Measurements from ENCODE around the gene ANTKMT. TPM values are rescaled to one million over a fixed set of nuclear protein-coding genes. Genes with fewer than 3 reads are reported as not detected.

ANTKMT gene
- total and polyA plus RNA-seq, 2 donors from 2014 or later: 44.1 to 70.4 TPM

DNA sequence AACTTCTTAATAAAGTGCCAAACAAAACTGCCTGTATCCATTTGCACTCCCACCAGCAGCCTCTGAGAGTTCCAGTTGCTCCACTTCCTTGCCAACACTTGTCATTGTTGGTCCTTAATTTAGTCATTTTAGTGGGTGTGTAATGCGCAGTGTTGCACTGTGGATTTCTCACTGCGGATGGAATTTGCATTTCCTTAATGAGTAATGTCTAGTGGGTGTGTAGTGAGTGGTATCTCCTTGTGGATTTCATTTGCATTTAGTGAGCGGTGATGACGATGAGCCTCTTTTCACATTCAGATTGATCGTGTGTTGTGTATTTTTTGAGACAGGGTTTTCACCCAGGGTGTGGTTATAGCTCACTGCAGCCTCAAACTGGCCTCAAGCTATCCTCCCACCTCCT lies 35.5 kb downstream of the ANTKMT start:
- no peak overlapping the region for H3K27ac ChIP-seq (ENCODE audit: low read depth in 2 of 2, low read length in 2 of 2)
- H3K36me3 ChIP-seq (ENCODE audit: control insufficient read depth in 2 of 3, insufficient read depth in 3 of 3, low read length in 3 of 3): no peaks in the 10 kb centered on the region
- H3K9ac ChIP-seq (ENCODE audit: low read length in 3 of 3): no peak overlapping the region
- FAIRE-seq: no peak
- DNase-seq: no peak
- no peaks in the 10 kb centered on the region for H3K9me3 ChIP-seq (ENCODE audit: control insufficient read depth in 2 of 3, insufficient read depth in 1 of 3, low read length in 3 of 3)
- intact Hi-C loops (cut with DNase I): no loop called here
- no peaks in the 10 kb centered on the region for H3K27me3 ChIP-seq (ENCODE audit: control insufficient read depth, insufficient read depth, low read length)
- TF ChIP-seq CTCF (IDR thresholded peaks at IDR 0.05; ENCODE audit: borderline replicate concordance, extremely low read depth, insufficient read depth): no peak
- no peaks in the 10 kb centered on the region for H3K4me1 ChIP-seq (ENCODE audit: control insufficient read depth in 2 of 3, insufficient read depth in 2 of 3, low read depth in 1 of 3, low read length in 3 of 3)
- H3K4me3 ChIP-seq (ENCODE audit: low read length in 3 of 3): no peak overlapping the region

DNA sequence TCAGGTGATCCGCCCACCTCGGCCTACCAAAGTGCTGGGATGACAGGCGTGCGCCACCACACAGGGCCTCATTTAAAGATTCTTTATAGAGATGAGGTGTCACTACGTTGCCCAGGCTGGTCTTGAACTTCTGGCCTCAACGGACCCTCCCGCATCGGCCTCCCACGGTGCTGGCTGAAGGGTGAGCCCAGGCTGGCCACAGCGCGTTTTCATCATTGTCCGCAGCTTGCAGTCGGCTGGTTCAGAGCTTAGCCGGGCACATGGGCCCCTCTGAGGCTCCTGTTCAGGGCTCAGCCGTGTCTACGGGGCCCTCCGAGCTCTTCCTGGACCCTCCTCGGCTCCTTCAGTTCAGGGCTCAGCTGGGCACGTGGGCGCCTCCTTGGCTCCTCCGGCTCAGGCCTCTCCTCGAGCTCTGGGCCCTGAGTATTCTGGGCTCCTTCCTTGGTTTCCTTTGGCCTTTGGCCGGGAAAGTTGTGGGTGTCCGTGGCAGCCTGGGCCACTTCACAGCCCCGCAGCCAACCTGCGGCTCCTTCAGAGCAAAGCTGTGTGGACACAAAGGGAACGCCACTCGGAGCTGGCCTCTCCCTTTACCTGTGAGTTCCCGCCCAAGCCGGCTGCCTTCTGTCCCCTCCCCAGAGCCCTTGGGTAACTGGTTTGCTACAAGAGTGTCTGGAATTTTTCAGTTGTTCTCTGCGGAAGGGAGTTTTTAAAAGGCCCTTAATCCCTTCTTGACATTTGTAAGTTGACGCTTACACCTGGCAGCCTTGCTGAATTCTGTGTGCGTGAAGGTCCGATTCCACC lies 38.4 kb downstream of the ANTKMT start:
- Histone ChIP-seq H3K27me3 (ENCODE audit: control insufficient read depth, insufficient read depth, low read length) (no peaks in the 10 kb centered on the region), H3K9ac (ENCODE audit: low read length in 3 of 3) (no peak overlapping the region), H3K36me3 (ENCODE audit: control insufficient read depth in 2 of 3, insufficient read depth in 3 of 3, low read length in 3 of 3) (no peaks in the 10 kb centered on the region), H3K4me3 (ENCODE audit: low read length in 3 of 3) (no peak overlapping the region), H3K27ac (ENCODE audit: low read depth in 2 of 2, low read length in 2 of 2) (no peak overlapping the region), H3K4me1 (ENCODE audit: control insufficient read depth in 2 of 3, insufficient read depth in 2 of 3, low read depth in 1 of 3, low read length in 3 of 3) (no peaks in the 10 kb centered on the region), H3K9me3 (ENCODE audit: control insufficient read depth in 2 of 3, insufficient read depth in 1 of 3, low read length in 3 of 3) (no peaks in the 10 kb centered on the region)
- FAIRE-seq (no peak), DNase-seq (peak in 3 of 5 donors; percentile 30 to 37 (median 35))
- intact Hi-C loops (cut with DNase I): no loop called here
- no peak for TF ChIP-seq CTCF (IDR thresholded peaks at IDR 0.05; ENCODE audit: borderline replicate concordance, extremely low read depth, insufficient read depth)

DNA sequence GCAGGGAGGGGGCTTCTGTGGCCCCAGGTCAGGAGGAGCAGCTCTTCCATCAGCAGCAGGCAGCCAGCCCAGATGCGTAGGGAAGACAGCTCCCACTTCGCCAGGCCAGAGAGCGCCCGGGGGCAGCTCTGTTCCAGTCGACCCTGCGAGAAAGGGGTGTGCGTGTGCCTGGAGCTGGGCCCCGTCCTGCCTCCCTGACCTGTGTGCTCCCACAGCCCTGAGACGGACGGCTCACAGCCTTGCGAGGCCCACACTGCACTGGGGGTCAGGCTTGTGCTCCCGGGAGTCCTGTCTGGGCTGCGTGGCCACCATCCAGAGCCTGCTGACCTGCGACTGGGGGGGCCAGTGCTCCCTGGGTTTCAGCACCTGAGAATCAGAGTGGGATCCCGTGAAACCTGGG lies 39.1 kb downstream of the ANTKMT start:
- no peaks in the 10 kb centered on the region for H3K36me3 ChIP-seq (ENCODE audit: control insufficient read depth in 2 of 3, insufficient read depth in 3 of 3, low read length in 3 of 3)
- no peak for TF ChIP-seq CTCF (IDR thresholded peaks at IDR 0.05; ENCODE audit: borderline replicate concordance, extremely low read depth, insufficient read depth)
- no peak overlapping the region for H3K27ac ChIP-seq (ENCODE audit: low read depth in 2 of 2, low read length in 2 of 2)
- no peak overlapping the region for H3K9ac ChIP-seq (ENCODE audit: low read length in 3 of 3)
- no peaks in the 10 kb centered on the region for H3K27me3 ChIP-seq (ENCODE audit: control insufficient read depth, insufficient read depth, low read length)
- intact Hi-C loops (cut with DNase I): no loop called here
- no peak overlapping the region for H3K4me3 ChIP-seq (ENCODE audit: low read length in 3 of 3)
- no peaks in the 10 kb centered on the region for H3K4me1 ChIP-seq (ENCODE audit: control insufficient read depth in 2 of 3, insufficient read depth in 2 of 3, low read depth in 1 of 3, low read length in 3 of 3)
- no peaks in the 10 kb centered on the region for H3K9me3 ChIP-seq (ENCODE audit: control insufficient read depth in 2 of 3, insufficient read depth in 1 of 3, low read length in 3 of 3)
- FAIRE-seq (no peak), DNase-seq (peak in 1 of 5 donors; percentile 75)

Measured in kidney (tissue), 14 donors.